H1 (cell line): Measurements from ENCODE around the gene NEGR1. TPM values are rescaled to one million over a fixed set of nuclear protein-coding genes. Genes with fewer than 3 reads are reported as not detected.

Experiments used
- CTBP2 ChIP-seq: IDR thresholded peaks from 2 replicates; pipeline ENCODE4 v1.7.0; 2011; ENCODE audit warnings: borderline replicate concordance, mild to moderate bottlenecking, moderate library complexity, mixed read lengths, low read length; ENCODE audit not compliant: insufficient read depth, insufficient read length
- EP300 ChIP-seq, 2 experiments: IDR thresholded peaks; 1 replicate in 1 of 2; 2 replicates in 1 of 2; pipeline ENCODE4 v1.6.1; 2011 to 2012; ENCODE audit warnings: low read depth in 2 of 2, low read length in 2 of 2, mild to moderate bottlenecking in 2 of 2, borderline replicate concordance in 1 of 2, inconsistent platforms in 1 of 2, moderate library complexity in 1 of 2
- TAF1 ChIP-seq: IDR thresholded peaks from 2 replicates; pipeline ENCODE4 v1.6.1; 2011; ENCODE audit warnings: mild to moderate bottlenecking, low read depth, low read length
- YY1 ChIP-seq: IDR thresholded peaks from 2 replicates; pipeline ENCODE4 v1.6.1; 2011; ENCODE audit warnings: low read depth, mild to moderate bottlenecking, low read length
- polyA plus RNA-seq, 7 experiments: library from polyadenylated mRNA; depleted of rRNA in 3 of 7; stranded (reverse) in 5 of 7; unstranded in 2 of 7; fragments of >200 nt in 5 of 7; fragments of 200-250 nt in 2 of 7; gene quantifications; 1 replicate in 5 of 7; 2 replicates in 1 of 7; 4 replicates in 1 of 7; pipeline versions ENCODE4 v1.2.1 to v1.2.3, GENCODE V29; 2011 to 2013; ENCODE audit warnings: missing spikeins in 2 of 7, mixed read lengths in 2 of 7
- total RNA-seq: library from RNA; stranded (reverse); fragmentation: NEBNext Ultra II Directional; extraction: Animal tissue kit (Norgen Biotek cat#: 25700); gene quantifications from 2 replicates; pipeline ENCODE4 v1.2.1, GENCODE V29; 2021

Gene NEGR1
- total and polyA plus RNA-seq, 2 of the 8 experiments (the other 6 are each of a cell fraction or from before 2014, with no cell fraction given): 0.71 to 1.3 TPM

DNA sequence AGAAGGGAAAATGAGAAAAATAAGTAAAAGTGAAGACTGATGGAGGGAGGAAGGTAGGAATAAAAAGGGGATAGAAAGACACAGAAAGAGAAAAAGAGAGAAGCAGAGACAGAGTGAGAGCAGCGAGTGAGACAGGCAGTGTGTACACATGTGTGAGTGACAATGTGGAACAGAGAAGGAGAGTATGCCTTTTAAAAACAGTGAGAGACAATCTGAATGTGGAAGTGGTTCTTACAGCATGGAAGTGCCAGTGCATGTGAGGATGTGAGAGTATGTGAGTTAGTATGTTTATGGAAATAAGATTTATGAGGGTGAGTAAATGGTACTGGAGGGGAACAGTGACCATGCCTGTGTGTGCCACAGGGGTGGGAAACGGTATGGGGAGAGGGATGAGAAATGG is 1.2 kb downstream of the NEGR1 start (continued):
- TF ChIP-seq EP300 (IDR thresholded peaks at IDR 0.05; ENCODE audit: borderline replicate concordance in 1 of 2, low read depth in 2 of 2, low read length in 2 of 2) (no peak), CTBP2 (no peak), YY1 (no peak), TAF1 (no peak)
